GM12878 (cell line): ENCODE data around the gene CHODL.

Experiments used
- CHD4 ChIP-seq: fragments of 200-600 bp; sonication (generic); IDR thresholded peaks from 2 replicates; pipeline ENCODE4 v1.6.1; 2016; ENCODE audit warnings: mild to moderate bottlenecking
- FOXM1 ChIP-seq: IDR thresholded peaks from 2 replicates; pipeline ENCODE4 v1.6.1; 2012; ENCODE audit warnings: low read depth, mild to moderate bottlenecking, inconsistent platforms, low read length, moderate library complexity
- MXI1 ChIP-seq: fragments of 150-350 bp; IDR thresholded peaks from 2 replicates; pipeline ENCODE4 v1.6.1; 2011; ENCODE audit warnings: low read depth, mild to moderate bottlenecking, inconsistent platforms, low read length, improper control_type of control experiment
- POLR2A ChIP-seq: IDR thresholded peaks from 2 replicates; pipeline ENCODE4 v1.6.1; 2011; ENCODE audit warnings: low read depth, mild to moderate bottlenecking, low read length
- POLR2AphosphoS5 ChIP-seq: IDR thresholded peaks from 2 replicates; pipeline ENCODE4 v1.6.1; 2011; ENCODE audit warnings: mild to moderate bottlenecking, low read length, inconsistent platforms
- SMC3 ChIP-seq: IDR thresholded peaks from 2 replicates; pipeline ENCODE4 v1.6.1; 2011; ENCODE audit warnings: low read length, improper control_type of control experiment, borderline replicate concordance
- YY1 ChIP-seq: IDR thresholded peaks from 2 replicates; pipeline ENCODE4 v1.6.1; 2011; ENCODE audit warnings: low read depth, mild to moderate bottlenecking, low read length
- ZNF274 ChIP-seq: IDR thresholded peaks from one replicate; pipeline ENCODE4 v1.8.0; 2011; ENCODE audit not compliant: insufficient read length, insufficient read depth
- TF ChIP-seq, protein P1 (sequence below), 3 experiments: IDR thresholded peaks in 2 of 3; conservative IDR thresholded peaks in 1 of 3; 2 replicates each; pipeline ENCODE4 v1.5.1; 2011; ENCODE audit warnings: low read depth in 3 of 3, low read length in 3 of 3, mild to moderate bottlenecking in 3 of 3, control low read depth in 2 of 3, moderate library complexity in 2 of 3, inconsistent platforms in 1 of 3, mixed read lengths in 1 of 3; ENCODE audit not compliant: control insufficient read depth in 2 of 3, insufficient read depth in 1 of 3; ENCODE audit errors: extremely low read depth in 1 of 3
- TF ChIP-seq, protein P2 (sequence below): IDR thresholded peaks from 2 replicates; pipeline ENCODE4 v1.6.1; 2012; ENCODE audit warnings: low read length, inconsistent platforms

DNA sequence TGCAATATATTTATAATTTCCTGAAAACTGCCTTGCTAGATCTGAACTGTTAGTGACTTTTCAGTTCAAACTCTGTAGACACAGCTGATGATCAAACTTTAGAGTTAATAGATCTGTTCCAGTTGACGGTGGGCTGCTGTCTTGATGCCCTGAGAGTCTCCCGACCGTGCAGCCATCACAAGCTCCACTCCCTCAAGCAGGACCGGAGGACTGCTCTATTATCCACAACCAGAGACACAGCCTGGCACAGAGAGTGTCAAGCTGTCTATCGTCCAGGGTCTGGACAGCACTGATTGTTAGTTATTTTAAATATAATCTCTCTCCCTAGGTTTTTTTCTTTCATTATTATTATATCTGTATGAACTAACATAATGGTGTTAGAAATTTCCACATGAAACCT is 8.0 kb downstream of the CHODL start:
- TF ChIP-seq YY1 (no peak), POLR2A (no peak), FOXM1 (no peak), SMC3 (no peak), POLR2AphosphoS5 (no peak), CHD4 (no peak), ZNF274 (no peak), MXI1 (no peak)
- TF ChIP-seq, protein P1, sequence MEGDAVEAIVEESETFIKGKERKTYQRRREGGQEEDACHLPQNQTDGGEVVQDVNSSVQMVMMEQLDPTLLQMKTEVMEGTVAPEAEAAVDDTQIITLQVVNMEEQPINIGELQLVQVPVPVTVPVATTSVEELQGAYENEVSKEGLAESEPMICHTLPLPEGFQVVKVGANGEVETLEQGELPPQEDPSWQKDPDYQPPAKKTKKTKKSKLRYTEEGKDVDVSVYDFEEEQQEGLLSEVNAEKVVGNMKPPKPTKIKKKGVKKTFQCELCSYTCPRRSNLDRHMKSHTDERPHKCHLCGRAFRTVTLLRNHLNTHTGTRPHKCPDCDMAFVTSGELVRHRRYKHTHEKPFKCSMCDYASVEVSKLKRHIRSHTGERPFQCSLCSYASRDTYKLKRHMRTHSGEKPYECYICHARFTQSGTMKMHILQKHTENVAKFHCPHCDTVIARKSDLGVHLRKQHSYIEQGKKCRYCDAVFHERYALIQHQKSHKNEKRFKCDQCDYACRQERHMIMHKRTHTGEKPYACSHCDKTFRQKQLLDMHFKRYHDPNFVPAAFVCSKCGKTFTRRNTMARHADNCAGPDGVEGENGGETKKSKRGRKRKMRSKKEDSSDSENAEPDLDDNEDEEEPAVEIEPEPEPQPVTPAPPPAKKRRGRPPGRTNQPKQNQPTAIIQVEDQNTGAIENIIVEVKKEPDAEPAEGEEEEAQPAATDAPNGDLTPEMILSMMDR (IDR thresholded peaks at IDR 0.05 in 2 of 3, conservative IDR thresholded peaks at IDR 0.05 in 1 of 3; ENCODE audit: control insufficient read depth in 2 of 3, extremely low read depth in 1 of 3, insufficient read depth in 1 of 3, low read depth in 3 of 3, low read length in 3 of 3) = no peak
- TF ChIP-seq, protein P2, sequence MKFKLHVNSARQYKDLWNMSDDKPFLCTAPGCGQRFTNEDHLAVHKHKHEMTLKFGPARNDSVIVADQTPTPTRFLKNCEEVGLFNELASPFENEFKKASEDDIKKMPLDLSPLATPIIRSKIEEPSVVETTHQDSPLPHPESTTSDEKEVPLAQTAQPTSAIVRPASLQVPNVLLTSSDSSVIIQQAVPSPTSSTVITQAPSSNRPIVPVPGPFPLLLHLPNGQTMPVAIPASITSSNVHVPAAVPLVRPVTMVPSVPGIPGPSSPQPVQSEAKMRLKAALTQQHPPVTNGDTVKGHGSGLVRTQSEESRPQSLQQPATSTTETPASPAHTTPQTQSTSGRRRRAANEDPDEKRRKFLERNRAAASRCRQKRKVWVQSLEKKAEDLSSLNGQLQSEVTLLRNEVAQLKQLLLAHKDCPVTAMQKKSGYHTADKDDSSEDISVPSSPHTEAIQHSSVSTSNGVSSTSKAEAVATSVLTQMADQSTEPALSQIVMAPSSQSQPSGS = no peak
